ENCODE measurements around the gene USP24.

The USP24 gene

GRCh38 chr1:55062801-55063576, 152.2 kb downstream of the USP24 start:
- no peak for DNase-seq

GRCh38 chr1:55061706-55062321, 153.3 kb downstream of the USP24 start:
- no peak for DNase-seq

- DNase-seq, result no peak
Measured at GRCh38 chr1:55061000-55061705, 154.0 kb downstream of the USP24 start.

- no peak for DNase-seq
Measured at GRCh38 chr1:55060133-55060999, 154.8 kb downstream of the USP24 start.

GRCh38 chr1:55059302-55060132, 155.6 kb downstream of the USP24 start:
- DNase-seq, result no peak

- no peak for DNase-seq
Measured at GRCh38 chr1:55057956-55058298, 157.2 kb downstream of the USP24 start.

GRCh38 chr1:55057270-55057955, 157.8 kb downstream of the USP24 start:
- DNase-seq, result no peak

- DNase-seq, result no peak
Measured at GRCh38 chr1:55056632-55056992, 158.6 kb downstream of the USP24 start.

- no peak for DNase-seq
Measured at GRCh38 chr1:55055951-55056631, 159.1 kb downstream of the USP24 start.

- no peak for DNase-seq
Measured at GRCh38 chr1:55055084-55055882, 159.9 kb downstream of the USP24 start.

GRCh38 chr1:55054396-55054795, 160.8 kb downstream of the USP24 start:
- DNase-seq, result no peak

- DNase-seq, result no peak
Measured at GRCh38 chr1:55053265-55053954, 161.8 kb downstream of the USP24 start.

GRCh38 chr1:55052221-55053142, 162.7 kb downstream of the USP24 start:
- no peak for DNase-seq

- no peak for DNase-seq
Measured at GRCh38 chr1:55051621-55052020, 163.5 kb downstream of the USP24 start.

GRCh38 chr1:55051169-55051568, 164.0 kb downstream of the USP24 start:
- no peak for DNase-seq

GRCh38 chr1:55050283-55050682, 164.9 kb downstream of the USP24 start:
- peak; percentile 62 for DNase-seq

GRCh38 chr1:55049914-55050278, 165.3 kb downstream of the USP24 start:
- DNase-seq, result peak; percentile 97

GRCh38 chr1:55049271-55049913, 165.8 kb downstream of the USP24 start:
- no peak for DNase-seq
